NB4 (cell line): ENCODE data around the gene S100A2.

Experiments used
- CTCF ChIP-seq: IDR thresholded peaks from one replicate; pipeline ENCODE4 v1.5.1; 2012; ENCODE audit warnings: low read depth, low read length
- MYC ChIP-seq: IDR thresholded peaks from 2 replicates; pipeline ENCODE4 v1.6.1; 2011; ENCODE audit warnings: low read depth, low read length

- TF ChIP-seq MYC (no peak), CTCF (no peak)
Observed at GRCh38 chr1:153520818-153521476, 44.7 kb downstream of the S100A2 start.
